ENCODE results near the gene OPTC.

OPTC gene

GRCh38 chr1:203536980-203537455 lies 43.1 kb downstream of the OPTC start:
- no peak for DNase-seq (ENCODE audit: low read depth)

- DNase-seq (ENCODE audit: low read depth), result no peak
Observed at GRCh38 chr1:203537806-203538464, 44.0 kb downstream of the OPTC start.

- no peak for DNase-seq (ENCODE audit: low read depth)
Observed at GRCh38 chr1:203538726-203539125, 44.8 kb downstream of the OPTC start.

DNA sequence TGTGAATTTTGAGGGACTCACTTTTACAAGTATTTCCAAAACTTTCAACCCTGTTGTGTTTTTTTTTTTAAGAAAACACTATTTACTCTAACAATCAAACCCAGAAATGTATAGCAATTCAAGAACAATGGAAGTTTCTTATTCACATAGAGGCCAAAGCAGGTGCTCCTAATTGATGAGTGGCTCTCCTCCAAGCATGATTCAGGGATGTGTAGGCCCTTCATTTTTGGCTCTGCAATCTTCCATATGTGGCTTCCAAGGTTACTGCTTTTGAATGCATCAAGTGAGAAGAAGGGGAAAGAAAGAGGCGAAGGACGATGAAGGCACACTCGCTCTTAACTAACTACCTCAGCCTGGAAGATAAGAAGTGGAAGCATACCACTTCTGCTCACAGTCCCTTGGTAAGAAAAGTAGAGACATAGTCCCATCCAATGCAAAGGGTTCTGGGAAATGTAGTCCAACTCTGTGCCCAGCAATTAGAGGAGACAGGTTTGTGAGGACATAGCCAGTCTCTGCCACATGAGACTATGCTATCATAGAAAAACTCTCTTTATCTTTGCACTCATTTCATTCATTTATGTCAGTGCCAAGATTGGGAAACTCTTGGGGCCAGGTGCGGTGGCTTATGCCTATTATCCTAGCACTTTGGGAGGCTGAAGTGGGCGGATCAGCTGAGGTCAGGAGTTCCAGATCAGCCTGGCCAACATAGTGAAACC lies 46.0 kb downstream of the OPTC start:
- no peak for DNase-seq (ENCODE audit: low read depth)

DNA sequence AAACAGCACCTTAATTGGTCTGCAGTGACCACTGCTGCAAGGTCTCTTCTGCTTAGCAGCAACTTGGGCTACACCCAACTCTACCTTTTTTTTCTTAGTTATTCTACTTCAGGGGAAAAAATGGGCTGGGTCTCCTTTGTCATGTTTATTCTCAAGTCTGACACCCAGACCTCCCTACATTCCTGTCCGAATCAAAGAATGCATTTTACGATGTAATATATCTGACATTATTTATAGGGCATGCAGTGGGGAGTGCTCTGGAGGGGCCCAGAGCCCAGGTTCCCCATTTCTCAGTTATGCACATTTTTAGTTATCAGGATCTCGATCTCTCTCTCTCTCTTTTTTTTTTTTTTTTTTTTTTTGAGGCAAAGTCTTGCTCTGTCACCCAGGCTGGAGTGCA lies 50.5 kb downstream of the OPTC start:
- no peak for DNase-seq (ENCODE audit: low read depth)

DNA sequence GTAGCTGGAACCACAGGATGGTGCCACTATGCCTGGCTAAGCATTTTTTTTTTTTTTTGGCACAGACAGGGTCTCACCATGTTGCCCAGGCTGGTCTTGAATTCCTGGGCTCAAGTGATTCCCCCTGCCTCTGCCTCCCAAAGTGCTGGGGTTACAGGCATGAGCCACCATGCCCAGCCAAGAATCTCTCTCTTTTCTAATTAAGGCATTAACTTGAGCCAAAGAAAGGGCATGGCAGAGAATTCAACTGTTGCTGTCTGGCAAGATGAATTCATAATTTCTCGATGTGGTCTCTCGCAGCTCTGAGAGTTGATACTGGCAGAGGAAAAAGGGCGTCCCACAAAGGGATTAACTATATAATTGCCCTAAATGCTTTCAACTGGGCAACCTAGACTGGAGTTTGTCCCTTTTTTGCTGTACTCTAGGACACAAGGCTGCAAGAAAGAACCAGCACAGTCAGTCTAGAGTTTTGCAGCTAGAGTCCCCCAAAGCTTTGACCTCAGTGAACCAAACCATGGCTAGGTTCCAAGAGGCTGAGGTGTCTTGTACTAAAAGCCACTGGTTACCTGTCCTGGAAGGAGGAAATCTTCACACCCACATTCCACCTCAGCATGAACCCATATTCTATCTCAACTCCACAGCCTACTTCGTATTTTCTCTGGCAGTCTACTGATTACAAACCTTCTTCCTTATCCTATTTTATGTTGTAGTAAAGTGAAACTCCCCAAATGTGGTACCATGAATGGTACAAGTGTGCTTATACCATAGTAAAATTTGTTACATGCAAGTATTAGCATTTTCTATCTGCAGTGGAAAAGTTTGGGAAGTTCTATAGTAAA lies 51.2 kb downstream of the OPTC start:
- DNase-seq (ENCODE audit: low read depth), result no peak

DNA sequence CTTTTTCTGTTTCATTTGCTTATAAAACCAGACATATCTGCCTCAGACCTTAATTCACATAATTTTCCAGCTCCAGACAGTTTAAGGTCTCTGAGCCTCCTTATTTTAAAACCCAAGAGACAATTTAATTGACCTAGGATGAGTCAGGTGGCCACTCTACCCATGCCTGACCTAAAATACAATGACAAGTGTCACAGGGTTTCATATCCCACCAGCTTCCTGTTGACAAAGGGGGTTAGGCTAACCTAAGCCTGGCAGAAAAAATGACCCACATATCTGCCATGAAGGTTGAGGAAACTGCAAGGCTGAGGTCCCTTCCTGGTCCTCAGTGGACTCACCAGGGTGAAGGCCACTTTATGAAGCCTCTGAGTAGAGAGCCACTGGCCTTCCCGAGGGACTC lies 52.3 kb downstream of the OPTC start:
- no peak for DNase-seq (ENCODE audit: low read depth)

- no peak for DNase-seq (ENCODE audit: low read depth)
Observed at GRCh38 chr1:203547147-203547546, 53.2 kb downstream of the OPTC start.

DNA sequence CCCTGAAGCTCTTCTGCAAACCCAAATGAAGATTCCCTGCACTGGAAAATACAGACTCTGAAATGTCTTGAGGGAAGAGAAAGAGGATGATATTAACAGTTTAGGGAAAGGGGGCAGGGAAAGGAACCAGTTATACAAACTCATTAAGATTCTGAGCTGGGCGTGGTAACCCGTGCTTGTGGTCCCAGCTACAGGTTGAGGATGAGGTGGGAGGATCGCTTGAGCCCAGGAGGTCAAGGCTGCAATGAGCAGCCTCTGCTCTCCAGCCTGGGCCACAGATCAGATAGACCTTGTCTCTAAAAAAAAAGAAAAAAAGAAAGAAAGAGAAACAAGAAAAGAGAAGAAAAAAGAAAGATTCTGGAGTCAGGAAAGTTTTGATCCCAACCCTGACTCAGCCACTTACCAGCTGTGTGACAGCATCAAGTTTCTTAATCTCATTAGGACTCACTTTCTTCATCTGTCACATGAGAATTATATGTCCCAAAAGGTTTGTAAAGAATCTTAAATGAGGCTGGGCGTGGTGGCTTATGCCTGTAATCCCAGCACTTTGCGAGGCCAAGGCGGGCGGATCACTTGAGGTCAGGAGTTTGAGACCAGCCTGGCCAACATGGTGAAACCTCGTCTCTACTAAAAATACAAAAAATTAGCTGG lies 53.9 kb downstream of the OPTC start:
- no peak for DNase-seq (ENCODE audit: low read depth)

DNA sequence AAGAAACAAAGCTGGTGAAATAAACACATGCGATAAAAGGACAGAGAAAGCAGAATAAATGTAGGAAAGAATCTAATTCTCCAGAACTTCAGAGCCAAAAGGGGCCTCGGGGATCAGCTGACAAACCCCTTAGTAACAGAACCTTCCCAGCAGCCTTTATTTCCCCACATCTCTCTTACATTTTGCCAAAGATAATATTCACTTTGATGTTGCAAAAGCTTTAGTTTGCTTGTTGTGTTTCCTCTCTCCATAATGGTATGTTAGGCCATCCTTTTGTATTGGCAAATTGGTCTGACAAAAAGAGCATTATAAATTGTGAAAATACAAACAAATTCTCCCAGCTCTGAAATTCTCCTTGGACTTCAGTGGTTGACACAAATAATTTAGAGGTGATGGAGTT lies 54.9 kb downstream of the OPTC start:
- DNase-seq (ENCODE audit: low read depth), result no peak

GRCh38 chr1:203549309-203549708 lies 55.4 kb downstream of the OPTC start:
- no peak for DNase-seq (ENCODE audit: low read depth)

- no peak for DNase-seq (ENCODE audit: low read depth)
Observed at GRCh38 chr1:203550846-203551245, 56.9 kb downstream of the OPTC start.

DNA sequence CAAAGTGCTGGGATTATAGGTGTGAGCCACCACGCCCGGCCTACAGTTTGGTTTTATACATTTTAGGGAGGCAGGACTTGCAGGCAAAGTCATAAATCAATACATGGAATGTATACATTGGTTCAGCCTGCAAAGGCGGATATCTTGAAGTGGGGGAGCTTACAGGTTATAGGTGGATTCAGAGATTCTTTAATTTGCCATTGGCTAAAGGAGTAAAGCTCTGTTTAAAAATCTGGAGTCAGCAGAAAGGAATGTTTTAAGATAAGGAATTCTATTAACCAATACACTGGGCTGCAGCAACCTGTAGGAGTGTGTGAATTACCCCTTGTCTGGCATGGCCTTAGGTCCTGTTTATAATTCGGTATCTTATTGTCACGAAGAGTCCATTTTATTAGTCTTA lies 57.6 kb downstream of the OPTC start:
- no peak for DNase-seq (ENCODE audit: low read depth)

- DNase-seq (ENCODE audit: low read depth), result no peak
Observed at GRCh38 chr1:203553496-203553895, 59.5 kb downstream of the OPTC start.

GRCh38 chr1:203554071-203554470 lies 60.1 kb downstream of the OPTC start:
- no peak for DNase-seq (ENCODE audit: low read depth)

- DNase-seq (ENCODE audit: low read depth), result no peak
Observed at GRCh38 chr1:203555076-203555475, 61.1 kb downstream of the OPTC start.

DNA sequence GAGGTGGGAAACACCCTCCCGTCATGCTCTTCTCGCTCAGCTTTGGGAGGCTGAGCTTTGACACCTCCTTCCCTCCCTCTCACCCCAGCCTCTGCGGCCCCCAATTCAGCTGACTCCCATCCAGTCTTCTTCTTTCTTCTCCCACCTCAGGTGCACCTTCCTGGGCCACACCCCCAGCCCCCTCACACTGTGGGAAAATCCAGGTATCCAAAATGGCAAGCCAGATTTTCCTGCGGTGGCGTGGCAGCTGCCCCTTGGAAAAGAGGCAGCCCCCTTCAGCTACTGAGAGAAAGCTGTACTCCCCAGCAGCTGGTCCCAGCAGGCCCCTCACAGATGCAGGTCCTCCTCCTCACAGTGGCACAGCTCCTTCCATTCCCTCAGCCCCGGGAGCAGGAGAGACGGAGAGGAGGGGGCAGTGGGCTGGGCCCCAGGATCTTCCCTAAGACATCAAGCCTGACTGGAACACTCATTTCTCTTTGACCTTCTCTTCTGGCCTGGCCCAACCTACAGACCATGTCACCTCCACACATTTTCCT lies 61.6 kb downstream of the OPTC start:
- no peak for DNase-seq (ENCODE audit: low read depth)

GRCh38 chr1:203556047-203556851 lies 62.3 kb downstream of the OPTC start:
- DNase-seq (ENCODE audit: low read depth), result no peak

- no peak for DNase-seq (ENCODE audit: low read depth)
Observed at GRCh38 chr1:203557390-203557789, 63.4 kb downstream of the OPTC start.

DNA sequence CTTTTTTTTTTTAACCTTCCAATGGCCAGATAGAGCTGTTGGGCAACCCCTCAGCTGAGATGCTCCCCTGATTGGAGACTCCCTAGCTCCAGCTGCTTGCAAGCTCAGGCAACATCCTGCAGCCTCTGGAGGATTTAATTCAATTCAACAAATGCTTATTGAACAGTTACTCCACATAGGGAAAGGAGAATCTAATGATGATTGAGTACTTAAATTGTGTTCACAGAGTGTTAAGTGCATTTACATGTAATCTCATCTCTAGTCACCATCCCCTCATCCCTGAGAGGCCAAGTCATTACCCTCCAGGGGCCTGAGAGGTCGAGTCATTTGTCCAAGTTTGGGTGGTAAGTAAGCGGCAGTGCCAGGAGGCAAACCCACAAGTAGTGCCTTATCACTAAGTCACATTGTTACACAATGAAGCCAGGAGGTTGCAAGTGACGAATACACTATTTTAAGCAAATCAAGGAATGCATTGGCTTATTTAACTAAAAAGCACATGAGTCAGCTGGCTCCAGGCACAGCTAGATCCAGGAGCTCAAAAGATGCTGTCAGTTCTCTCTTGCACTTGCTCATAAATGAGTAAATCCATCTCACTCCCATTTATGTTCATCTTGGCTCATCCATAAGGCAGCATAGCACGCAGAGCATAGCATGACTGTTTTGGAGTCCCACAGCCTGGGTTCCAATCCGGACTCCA lies 64.3 kb downstream of the OPTC start:
- DNase-seq (ENCODE audit: low read depth), result no peak
